Measurements from ENCODE around the gene GABRG3. TPM values are rescaled to one million over a fixed set of nuclear protein-coding genes. Genes with fewer than 3 reads are reported as not detected.
A peak's percentile ranks its signal among the peaks of the same experiment; 100 is the strongest.

GABRG3 gene
- total and polyA plus RNA-seq, 9 of the 15 experiments (the other 6 are each of a cell fraction or from before 2014, with no cell fraction given), result 4.0 to 15.1 (median 11.2) TPM

GRCh38 chr15:27223179-27223578 is 252.2 kb downstream of the GABRG3 start:
- no peaks in the 10 kb centered on the region for H3K9me3 ChIP-seq (replicated peaks; ENCODE audit: control insufficient read depth, insufficient read depth, low read depth, low read length)
- ATAC-seq (no peak), DNase-seq (ENCODE audit: extremely low read depth in 1 of 4, low spot score in 3 of 4) (no peak), FAIRE-seq (no peak)
- no TSS peak for BruUV-seq (replicated peaks)
- no peaks in the 10 kb centered on the region; the same call in 2 of the 3 replicates for H3K36me3 ChIP-seq (ENCODE audit: control insufficient read depth, insufficient read depth, low read length)
- H3K27ac ChIP-seq (ENCODE audit: extremely low read depth, low read depth, low read length), result no peak overlapping the region
- H3K4me1 ChIP-seq (replicated peaks in 1 of 2; ENCODE audit: control insufficient read depth in 2 of 2, insufficient read depth in 2 of 2, low read length in 2 of 2), result peaks cover 0 to 9% of the 10 kb centered on the region in 2 experiments; a peak in 2 of 5 replicates
- H3K4me3 ChIP-seq, result no peak overlapping the region
- TF ChIP-seq PCBP2 (IDR thresholded peaks at IDR 0.05; ENCODE audit: low read depth, low read length, poor library complexity, severe bottlenecking) (no peak), PHF8 (IDR thresholded peaks at IDR 0.05; ENCODE audit: borderline replicate concordance, low read length) (no peak)
- H4K20me1 ChIP-seq (replicated peaks; ENCODE audit: control insufficient read depth, insufficient read depth, low read length), result peaks cover 19% of the 10 kb centered on the region
- H3K9me1 ChIP-seq (ENCODE audit: control insufficient read depth, insufficient read depth, low read length), result peaks cover 7% of the 10 kb centered on the region
- no peaks in the 10 kb centered on the region for H3K27me3 ChIP-seq (ENCODE audit: control insufficient read depth in 2 of 2, insufficient read depth in 2 of 2, low read length in 2 of 2)
- in situ Hi-C loops (cut with MboI) (no loop called here), intact Hi-C loops (cut with micrococcal nuclease) (no loop called here)
- no peak overlapping the region for H3K4me2 ChIP-seq (ENCODE audit: insufficient read depth, low read length)
- WGBS (ENCODE audit: insufficient coverage, low coverage, missing lambda C conversion rate), result 34% methylated on average over 2 of the region's 2 CpGs
- CTCF ChIA-PET (ENCODE audit: low intra/inter-chr PET ratio), result no interaction called here
- POLR2A ChIA-PET, result no interaction called here
- no peak overlapping the region for H2AFZ ChIP-seq (ENCODE audit: low read depth, low read length)
- no peaks in the 10 kb centered on the region; the same call in 1 of the 3 replicates for H3K79me2 ChIP-seq (ENCODE audit: control insufficient read depth, insufficient read depth, low read length)
- no peak overlapping the region for H3K9ac ChIP-seq (ENCODE audit: insufficient read depth in 1 of 2, low read depth in 2 of 2, low read length in 2 of 2)

DNA sequence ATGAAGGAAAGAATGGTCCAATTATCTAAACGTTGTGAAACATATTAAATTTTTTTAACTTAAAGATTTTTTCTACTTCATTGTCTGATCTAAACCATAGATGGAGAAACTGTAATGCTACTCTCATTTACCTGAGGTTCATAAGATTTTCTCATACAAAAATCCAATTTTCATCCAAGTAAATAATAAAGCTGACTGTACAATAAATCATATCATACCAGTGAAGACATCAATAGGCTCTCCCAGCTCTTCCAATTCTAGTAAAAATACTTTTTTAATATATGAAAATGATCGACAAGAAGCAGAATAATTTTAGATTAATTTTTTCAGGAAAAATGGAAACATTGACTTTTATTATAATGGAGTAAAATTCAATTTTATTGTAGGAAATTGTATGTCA is 260.8 kb downstream of the GABRG3 start:
- BruUV-seq (replicated peaks), result no TSS peak
- FAIRE-seq (no peak), DNase-seq (ENCODE audit: extremely low read depth in 1 of 4, low spot score in 3 of 4) (no peak), ATAC-seq (no peak)
- Histone ChIP-seq H3K36me3 (ENCODE audit: control insufficient read depth, insufficient read depth, low read length) (no peaks in the 10 kb centered on the region; the same call in 2 of the 3 replicates), H3K27ac (ENCODE audit: extremely low read depth, low read depth, low read length) (no peak overlapping the region), H3K79me2 (ENCODE audit: control insufficient read depth, insufficient read depth, low read length) (peaks cover 3% of the 10 kb centered on the region; the same call in 1 of the 3 replicates), H3K27me3 (ENCODE audit: control insufficient read depth in 2 of 2, insufficient read depth in 2 of 2, low read length in 2 of 2) (no peaks in the 10 kb centered on the region), H4K20me1 (replicated peaks; ENCODE audit: control insufficient read depth, insufficient read depth, low read length) (peaks cover 1% of the 10 kb centered on the region), H3K9me1 (ENCODE audit: control insufficient read depth, insufficient read depth, low read length) (no peaks in the 10 kb centered on the region), H3K4me1 (replicated peaks in 1 of 2; ENCODE audit: control insufficient read depth in 2 of 2, insufficient read depth in 2 of 2, low read length in 2 of 2) (no peaks in the 10 kb centered on the region; a peak in 1 of 5 replicates), H3K4me3 (no peak overlapping the region), H3K4me2 (ENCODE audit: insufficient read depth, low read length) (no peak overlapping the region), H3K9ac (ENCODE audit: insufficient read depth in 1 of 2, low read depth in 2 of 2, low read length in 2 of 2) (no peak overlapping the region), H2AFZ (ENCODE audit: low read depth, low read length) (no peak overlapping the region), H3K9me3 (replicated peaks; ENCODE audit: control insufficient read depth, insufficient read depth, low read depth, low read length) (no peaks in the 10 kb centered on the region)
- 16% methylated on average over 2 of the region's 2 CpGs for WGBS (ENCODE audit: insufficient coverage, low coverage, missing lambda C conversion rate)
- TF ChIP-seq ZNF316 (IDR thresholded peaks at IDR 0.05) (peak; percentile 75), MAFF (IDR thresholded peaks at IDR 0.05; ENCODE audit: low read length) (0 out of 2 replicates have a peak, but pooled peaks have one; percentile 3), C11orf30 (IDR thresholded peaks at IDR 0.05; ENCODE audit: low read depth) (peak; percentile 49), KHSRP (IDR thresholded peaks at IDR 0.05) (no peak)
- ChIA-PET CTCF (ENCODE audit: low intra/inter-chr PET ratio) (no interaction called here), POLR2A (interaction anchor here (0.9 kb wide), 1 partner anchor 8 kb away, joined by 3 read pairs; no protein-coding TSS in a partner anchor)
- intact Hi-C loops (cut with micrococcal nuclease) (no loop called here), in situ Hi-C loops (cut with MboI) (no loop called here)

Data from K562 (cell line).